GM18517 (cell line): ENCODE results near the gene RNH1.
"Not testable (repeated sequence)": the region's sequence is repeated elsewhere in the genome, so short reads cannot be mapped to it uniquely, and the experiment has no call there.

Experiments used
- ATAC-seq: cut with Tn5 transposase; IDR thresholded peaks from one replicate; pipeline ENCODE4 v1.9.1; 2021; ENCODE audit warnings: mild to moderate bottlenecking, moderate library complexity; ENCODE audit not compliant: unreplicated experiment

RNH1 gene

GRCh38 chr11:520428-521176, 13.6 kb upstream of the RNH1 start:
- no peak for ATAC-seq

GRCh38 chr11:518463-519202, 11.6 kb upstream of the RNH1 start:
- ATAC-seq: no peak

- ATAC-seq: not testable (repeated sequence)
Observed at GRCh38 chr11:516918-517685, 10.1 kb upstream of the RNH1 start.

GRCh38 chr11:516400-516799, 9.4 kb upstream of the RNH1 start:
- no peak for ATAC-seq

GRCh38 chr11:515131-515530, 8.1 kb upstream of the RNH1 start:
- no peak for ATAC-seq

GRCh38 chr11:514606-515005, 7.6 kb upstream of the RNH1 start:
- no peak for ATAC-seq

- no peak for ATAC-seq
Observed at GRCh38 chr11:512761-513595, 5.9 kb upstream of the RNH1 start.

GRCh38 chr11:508956-509355, 1.9 kb upstream of the RNH1 start:
- no peak for ATAC-seq

- no peak for ATAC-seq
Observed at GRCh38 chr11:507727-508515, 879 bp upstream of the RNH1 start.

- peak; percentile 71 for ATAC-seq
Observed at GRCh38 chr11:506238-506994, 626 bp downstream of the RNH1 start.

GRCh38 chr11:504994-505344, 2.1 kb downstream of the RNH1 start:
- no peak for ATAC-seq

- ATAC-seq: no peak
Observed at GRCh38 chr11:504053-504993, 2.7 kb downstream of the RNH1 start.

- no peak for ATAC-seq
Observed at GRCh38 chr11:503179-503981, 3.7 kb downstream of the RNH1 start.

- no peak for ATAC-seq
Observed at GRCh38 chr11:502288-503178, 4.5 kb downstream of the RNH1 start.

- no peak for ATAC-seq
Observed at GRCh38 chr11:501683-502287, 5.3 kb downstream of the RNH1 start.
